SK-N-MC (cell line): ENCODE data around the gene RHCE.
"Not testable (repeated sequence)": the region's sequence is repeated elsewhere in the genome, so short reads cannot be mapped to it uniquely, and the experiment has no call there.

Experiments
- DNase-seq: peaks from one replicate; pipeline ENCODE4 v3.0.0-alpha.2; 2011; ENCODE audit warnings: low read depth, low spot score
- H3K27ac ChIP-seq: fragments of 200-600 bp; sonication (generic); 2 replicates; pipeline ENCODE4 v1.5.1; 2016; ENCODE audit warnings: mixed run types
- H3K36me3 ChIP-seq: fragments of 200-600 bp; sonication (generic); 2 replicates; pipeline ENCODE4 v1.6.1; 2017; ENCODE audit warnings: antibody characterized with exemption, low read length, mixed read lengths; ENCODE audit not compliant: insufficient read depth
- H3K4me3 ChIP-seq: fragments of 200-600 bp; sonication (generic); 2 replicates; pipeline ENCODE4 v1.5.1; 2016
- H3K9ac ChIP-seq: fragments of 200-600 bp; sonication (generic); 2 replicates; pipeline ENCODE4 v1.8.0; 2017; ENCODE audit warnings: mixed run types, mixed read lengths; ENCODE audit not compliant: insufficient read length
- H3K9me3 ChIP-seq: fragments of 200-600 bp; sonication (generic); 2 replicates; pipeline ENCODE4 v1.6.1; 2017; ENCODE audit warnings: low read depth, mild to moderate bottlenecking, antibody characterized with exemption, low read length, moderate library complexity, mixed read lengths
- EZH2 ChIP-seq: fragments of 200-600 bp; sonication (generic); IDR thresholded peaks from one replicate; pipeline ENCODE4 v1.6.1; 2017; ENCODE audit warnings: antibody characterized with exemption
- FOXP2 ChIP-seq: optimal IDR thresholded peaks from 2 replicates; pipeline ENCODE3; 2011; ENCODE audit warnings: mild to moderate bottlenecking, moderate library complexity; ENCODE audit not compliant: insufficient read depth; ENCODE audit errors: extremely low read length, control extremely low read depth
- POLR2AphosphoS5 ChIP-seq: IDR thresholded peaks from 2 replicates; pipeline ENCODE4 v1.6.1; 2012; ENCODE audit warnings: mild to moderate bottlenecking, low read depth, low read length, borderline replicate concordance

Gene RHCE

DNA sequence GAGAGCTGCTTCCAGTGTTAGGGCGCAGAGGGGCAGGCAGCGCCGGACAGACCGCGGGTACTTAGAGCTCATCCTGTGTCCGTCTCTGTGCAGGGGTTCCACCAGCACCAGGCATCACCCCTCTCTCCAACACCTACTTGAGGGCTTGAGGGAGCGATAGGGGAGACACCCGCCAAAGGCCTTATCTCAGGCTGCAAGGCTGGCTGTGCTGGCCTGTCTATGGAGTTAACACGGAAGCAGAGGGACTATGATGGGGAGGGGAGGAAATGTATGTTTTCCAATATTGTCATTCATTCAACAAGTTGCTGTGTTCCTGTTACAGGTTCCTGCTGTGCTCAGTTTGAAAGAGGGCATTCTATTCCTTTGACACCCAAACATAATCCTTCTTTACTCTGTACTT is at the start of gene RHCE:
Gene RHCE, minus strand, starts transcription at position 111 of the 400 bp plus-strand sequence. Its CDS starts 39 bp downstream, at position 72.
- H3K4me3 ChIP-seq, H3K36me3 ChIP-seq, H3K9ac ChIP-seq, H3K9me3 ChIP-seq, DNase-seq, H3K27ac ChIP-seq: not testable (repeated sequence)

DNA sequence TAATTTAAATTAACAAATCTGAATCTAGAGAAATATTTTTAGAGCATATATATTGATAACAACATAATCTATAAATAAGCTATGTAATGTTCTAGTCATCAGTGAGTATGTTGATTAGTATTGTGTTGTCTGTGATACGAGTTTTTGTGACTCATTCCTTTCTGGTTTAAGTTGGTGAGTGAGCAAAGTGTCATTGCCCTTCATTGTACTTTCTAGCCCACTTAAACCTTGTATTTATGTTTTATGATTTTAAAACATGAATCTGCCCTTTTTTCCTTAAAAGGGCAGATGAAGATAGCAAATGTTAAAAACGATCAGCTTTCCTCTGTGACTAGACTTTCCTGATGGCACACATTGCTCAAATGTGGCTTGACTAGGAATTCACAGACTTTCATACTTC is 48.6 kb upstream of the RHCE start:
- no peaks in the 10 kb centered on the region for H3K9me3 ChIP-seq
- H3K36me3 ChIP-seq: 0 out of 2 replicates have a peak, but pooled peaks cover 9% of the 10 kb centered on the region
- H3K27ac ChIP-seq: no peak overlapping the region
- no peak for DNase-seq
- no peak overlapping the region for H3K9ac ChIP-seq
- H3K4me3 ChIP-seq: no peak overlapping the region
- TF ChIP-seq FOXP2 (no peak), POLR2AphosphoS5 (no peak)

DNA sequence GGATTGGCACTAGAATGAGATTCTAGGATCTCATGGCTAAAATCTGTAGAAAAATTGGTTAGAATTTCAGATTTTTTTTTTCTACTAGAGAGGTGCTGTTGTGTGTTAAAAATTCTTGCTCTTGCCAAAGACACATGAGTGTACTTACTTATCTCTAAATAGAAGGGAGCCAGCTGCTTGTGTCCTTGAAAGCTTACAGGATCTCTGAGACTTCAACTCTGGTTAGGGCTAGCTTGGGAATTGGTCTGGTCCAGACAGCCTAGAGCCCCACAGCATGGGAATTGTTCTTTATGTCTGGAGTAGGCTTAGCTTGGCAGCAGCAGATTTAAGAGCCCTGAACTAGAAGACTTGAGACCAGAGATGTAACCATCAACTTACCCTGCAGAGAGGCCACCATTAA is 47.4 kb upstream of the RHCE start:
- DNase-seq: no peak
- Histone ChIP-seq H3K9me3 (no peaks in the 10 kb centered on the region), H3K27ac (no peak overlapping the region), H3K9ac (no peak overlapping the region), H3K4me3 (no peak overlapping the region), H3K36me3 (0 out of 2 replicates have a peak, but pooled peaks cover 9% of the 10 kb centered on the region)
- no peak for TF ChIP-seq POLR2AphosphoS5
- no peak for TF ChIP-seq FOXP2
- TF ChIP-seq EZH2: no peak

DNA sequence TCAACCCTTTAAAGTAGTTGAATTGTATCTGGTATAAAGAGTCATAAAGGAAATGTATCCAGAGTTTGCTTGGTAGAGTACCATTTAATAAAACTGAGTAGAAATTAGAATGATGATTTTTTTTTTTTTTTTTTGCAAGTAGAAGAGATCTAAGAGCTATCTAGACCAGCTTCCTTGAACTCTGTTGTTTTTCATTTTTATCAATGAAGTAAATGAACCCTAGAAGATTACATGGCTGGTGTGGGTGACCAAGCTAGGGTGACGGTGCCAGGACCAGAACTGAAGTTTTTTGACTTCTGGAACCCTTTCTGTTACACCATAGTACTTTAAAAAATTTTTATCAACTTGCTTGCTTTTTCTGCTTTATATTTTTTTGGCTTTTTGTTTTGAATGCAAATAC is 47.0 kb upstream of the RHCE start:
- no peak overlapping the region for H3K9ac ChIP-seq
- no peak overlapping the region for H3K4me3 ChIP-seq
- DNase-seq: no peak
- no peaks in the 10 kb centered on the region for H3K9me3 ChIP-seq
- H3K27ac ChIP-seq: no peak overlapping the region
- TF ChIP-seq FOXP2 (no peak), POLR2AphosphoS5 (no peak), EZH2 (no peak)
- H3K36me3 ChIP-seq: 0 out of 2 replicates have a peak, but pooled peaks cover 9% of the 10 kb centered on the region

DNA sequence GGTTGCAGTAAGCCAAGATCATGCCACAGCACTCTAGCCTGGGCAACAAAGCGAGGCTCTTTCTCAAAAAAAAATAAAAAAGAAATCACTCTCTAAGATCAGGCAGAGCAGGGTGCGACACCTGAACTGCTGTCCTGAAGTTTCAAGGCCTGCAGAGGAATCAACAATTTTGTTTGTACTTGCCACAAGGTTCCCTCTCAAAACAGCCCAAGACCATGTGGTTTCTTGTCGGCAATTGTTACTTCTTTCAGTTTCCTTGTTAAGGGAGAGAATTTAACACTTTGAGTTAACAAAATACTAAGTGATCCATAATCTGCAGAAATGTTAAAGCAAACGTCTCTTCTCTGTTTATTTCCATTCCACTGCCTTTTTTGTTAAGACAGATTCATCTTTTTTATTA is 46.6 kb upstream of the RHCE start:
- no peaks in the 10 kb centered on the region for H3K9me3 ChIP-seq
- no peak overlapping the region for H3K9ac ChIP-seq
- no peak for TF ChIP-seq POLR2AphosphoS5
- no peak for TF ChIP-seq FOXP2
- TF ChIP-seq EZH2: no peak
- H3K36me3 ChIP-seq: 0 out of 2 replicates have a peak, but pooled peaks cover 9% of the 10 kb centered on the region
- H3K27ac ChIP-seq: no peak overlapping the region
- no peak for DNase-seq
- H3K4me3 ChIP-seq: no peak overlapping the region

DNA sequence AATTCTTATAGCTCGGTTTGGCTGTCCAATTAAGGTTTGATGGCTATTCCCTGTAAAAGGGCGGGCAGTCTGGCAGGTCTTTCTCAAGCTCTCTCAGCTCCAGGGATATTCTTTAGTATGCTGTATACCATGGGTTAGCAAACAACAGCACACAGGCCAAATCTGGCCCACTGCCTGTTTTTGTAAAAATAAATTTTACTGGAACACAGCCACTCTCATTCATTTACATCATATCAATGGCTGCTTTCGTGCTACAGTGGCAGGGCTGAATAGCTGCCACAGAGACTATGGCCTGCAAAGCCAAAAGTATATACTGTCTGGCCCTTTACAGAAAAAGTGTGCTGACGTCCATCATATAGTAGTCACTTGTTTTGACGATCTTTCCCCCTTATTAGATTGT is 42.1 kb upstream of the RHCE start:
- peaks cover 29% of the 10 kb centered on the region for H3K36me3 ChIP-seq
- no peak overlapping the region for H3K4me3 ChIP-seq
- H3K9ac ChIP-seq: no peak overlapping the region
- H3K9me3 ChIP-seq: no peaks in the 10 kb centered on the region
- no peak for TF ChIP-seq FOXP2
- TF ChIP-seq POLR2AphosphoS5: no peak
- no peak for TF ChIP-seq EZH2
- DNase-seq: no peak
- H3K27ac ChIP-seq: no peak overlapping the region

DNA sequence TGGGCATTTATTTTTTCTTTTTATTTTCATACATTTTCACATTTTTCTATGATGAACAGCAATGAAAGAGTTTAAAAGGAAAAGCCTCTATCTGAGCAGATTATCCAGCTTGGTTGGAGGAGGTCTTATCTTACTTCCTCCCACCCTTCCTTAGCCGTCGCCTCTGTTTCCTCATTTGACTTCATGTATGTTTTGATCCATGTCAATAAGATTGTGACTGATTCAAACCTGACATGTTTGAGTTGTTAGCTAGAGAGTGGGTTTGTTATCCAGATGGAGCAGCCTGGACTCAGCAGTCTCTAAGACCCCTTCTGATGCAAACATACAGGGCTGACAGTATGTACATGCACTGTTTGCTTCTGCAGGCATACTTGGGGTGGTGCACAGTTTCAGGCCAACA is 41.2 kb upstream of the RHCE start:
- no peaks in the 10 kb centered on the region for H3K9me3 ChIP-seq
- no peak overlapping the region for H3K27ac ChIP-seq
- no peak overlapping the region for H3K4me3 ChIP-seq
- H3K9ac ChIP-seq: no peak overlapping the region
- DNase-seq: no peak
- TF ChIP-seq EZH2 (no peak), FOXP2 (no peak), POLR2AphosphoS5 (no peak)
- peaks cover 29% of the 10 kb centered on the region for H3K36me3 ChIP-seq

DNA sequence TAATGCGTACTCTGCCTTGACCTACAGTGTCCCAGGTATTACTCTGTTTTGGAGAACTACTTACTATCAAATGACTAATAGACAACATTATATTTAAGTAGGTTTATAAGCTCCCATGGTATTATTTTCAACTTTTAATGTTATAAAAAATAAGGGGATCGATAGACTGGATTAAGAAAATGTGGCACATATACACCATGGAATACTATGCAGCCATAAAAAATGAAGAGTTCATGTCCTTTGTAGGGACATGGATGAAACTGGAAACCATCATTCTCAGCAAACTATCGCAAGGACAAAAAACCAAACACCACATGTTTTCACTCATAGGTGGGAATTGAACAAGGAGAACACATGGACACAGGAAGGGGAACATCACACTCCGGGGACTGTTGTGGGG is 40.2 kb upstream of the RHCE start:
- H3K4me3 ChIP-seq, H3K9ac ChIP-seq, DNase-seq, H3K27ac ChIP-seq, H3K9me3 ChIP-seq: not testable (repeated sequence)
- H3K36me3 ChIP-seq: peaks cover 37% of the 10 kb centered on the region

DNA sequence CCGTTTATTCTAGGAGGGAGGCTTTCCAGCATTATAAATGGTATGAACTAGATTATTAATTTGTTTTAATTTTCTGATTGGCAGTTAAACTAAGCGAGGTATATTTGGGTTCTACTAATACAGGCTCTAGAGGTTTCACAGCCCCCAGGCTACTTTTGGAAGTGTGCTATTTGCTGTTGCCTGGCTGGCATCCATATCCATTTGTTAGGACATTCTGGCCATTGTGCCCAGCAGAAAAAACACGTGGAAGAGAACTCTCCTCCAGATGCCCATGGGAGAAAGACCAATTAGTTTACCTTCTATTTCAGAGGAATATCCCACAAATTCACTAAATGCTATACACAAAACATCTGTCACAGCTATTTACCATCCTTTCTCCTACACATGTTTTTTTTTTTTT is 39.4 kb upstream of the RHCE start:
- no peak for DNase-seq
- no peak overlapping the region for H3K27ac ChIP-seq
- no peak overlapping the region for H3K9ac ChIP-seq
- no peak for TF ChIP-seq POLR2AphosphoS5
- no peak for TF ChIP-seq EZH2
- TF ChIP-seq FOXP2: no peak
- H3K9me3 ChIP-seq: no peaks in the 10 kb centered on the region
- peaks cover 37% of the 10 kb centered on the region for H3K36me3 ChIP-seq
- H3K4me3 ChIP-seq: no peak overlapping the region
